NCI-H2029 treated with DMSO at 0.1 percent for 48 hours (cell line): ENCODE data around the gene MAST4.
"Not testable (repeated sequence)": the region's sequence is repeated elsewhere in the genome, so short reads cannot be mapped to it uniquely, and the experiment has no call there.

Source experiments
- DNase-seq: peaks from one replicate; lab custom pipeline; 2025; lab: John Stamatoyannopoulos, UW

The MAST4 gene

DNA sequence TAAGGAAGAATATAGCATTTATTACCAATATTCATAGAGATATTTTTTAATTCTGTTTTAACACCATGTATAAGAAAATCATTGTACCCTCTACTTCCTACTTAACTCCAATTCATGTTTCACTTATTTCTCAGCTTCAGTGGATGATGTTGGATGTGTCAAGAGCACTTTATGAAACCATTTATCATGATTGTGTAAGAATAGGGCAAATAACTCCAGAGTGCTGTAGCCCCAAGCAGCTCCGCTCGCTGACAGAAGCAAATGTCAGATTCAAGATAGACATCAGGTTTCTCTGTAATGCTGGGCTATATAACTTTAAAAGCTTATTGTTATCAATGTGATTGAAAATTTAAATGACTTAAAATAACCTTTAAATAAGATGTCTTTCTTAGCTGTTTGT, 50.4 kb downstream of the MAST4 start:
- peak; percentile 44 for DNase-seq

DNA sequence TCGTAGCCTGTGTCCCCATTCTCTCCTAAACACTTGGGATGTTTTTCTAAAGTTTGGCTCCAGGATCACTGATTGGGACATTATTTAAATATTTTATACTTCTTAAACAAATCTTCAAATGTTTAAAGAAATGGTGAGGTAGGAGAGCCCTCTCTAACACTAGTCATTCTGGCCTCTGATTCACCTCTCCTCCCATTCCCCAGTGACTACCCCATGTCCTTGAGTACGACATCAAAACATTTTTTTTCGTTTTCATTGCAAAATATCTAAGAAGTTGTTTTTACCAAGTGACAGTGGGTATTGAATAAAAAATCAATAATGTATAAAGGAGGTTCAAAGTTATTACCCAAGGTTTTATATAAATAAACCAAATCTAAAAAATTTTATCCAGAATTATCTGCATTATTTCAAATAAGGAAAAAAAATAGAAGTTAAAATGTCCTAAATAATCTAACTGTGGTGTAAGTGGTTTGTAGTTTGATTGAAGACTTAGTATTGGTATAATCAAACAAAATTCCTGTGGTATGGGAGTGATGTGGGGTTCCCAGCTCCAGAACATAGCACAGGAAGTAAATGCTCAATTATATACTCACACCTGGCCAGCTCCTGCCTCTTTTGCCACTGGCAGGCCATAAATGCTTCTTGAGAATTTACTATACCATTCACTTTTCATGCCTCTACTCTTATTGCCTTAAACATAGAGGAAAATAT, 51.1 kb downstream of the MAST4 start:
- no peak for DNase-seq

DNA sequence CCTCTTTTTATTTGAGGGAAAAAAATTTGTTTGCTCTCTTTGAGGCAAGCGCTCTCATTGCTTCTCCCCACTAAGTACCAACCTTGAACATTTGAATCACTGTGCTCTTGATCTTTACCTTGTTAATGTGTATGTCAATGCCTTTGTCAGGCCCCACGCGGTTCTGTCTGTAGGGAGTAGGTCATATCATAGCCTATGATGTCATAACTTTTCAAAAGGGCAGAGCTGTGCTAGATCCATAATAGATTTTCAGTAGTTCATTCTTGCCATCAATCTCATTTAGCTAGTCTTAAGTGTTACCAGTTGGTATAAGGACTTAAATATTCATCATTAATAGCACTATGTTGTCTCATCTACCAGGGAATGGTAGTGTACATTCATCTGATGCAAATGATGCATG, 56.6 kb downstream of the MAST4 start:
- no peak for DNase-seq

DNA sequence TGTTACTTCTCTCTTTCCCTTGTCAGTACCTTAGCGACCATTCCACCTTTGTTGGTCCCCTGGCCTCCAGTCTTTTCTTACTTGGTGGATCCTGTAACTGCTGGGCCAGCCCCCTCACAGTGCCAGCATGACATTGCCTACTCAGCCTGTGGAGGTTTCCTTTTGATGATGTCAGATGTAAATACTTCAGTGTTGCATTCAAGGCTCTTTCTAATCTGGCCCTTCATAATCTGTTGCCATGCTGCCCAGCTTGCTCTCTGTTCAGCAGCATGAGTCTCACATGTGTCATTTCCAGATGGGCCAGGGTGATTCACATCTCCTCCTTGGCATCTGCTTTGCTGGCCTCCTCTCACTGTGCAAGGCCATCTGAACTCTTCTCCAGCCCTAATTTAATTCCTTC, 57.1 kb downstream of the MAST4 start:
- DNase-seq, result no peak

DNA sequence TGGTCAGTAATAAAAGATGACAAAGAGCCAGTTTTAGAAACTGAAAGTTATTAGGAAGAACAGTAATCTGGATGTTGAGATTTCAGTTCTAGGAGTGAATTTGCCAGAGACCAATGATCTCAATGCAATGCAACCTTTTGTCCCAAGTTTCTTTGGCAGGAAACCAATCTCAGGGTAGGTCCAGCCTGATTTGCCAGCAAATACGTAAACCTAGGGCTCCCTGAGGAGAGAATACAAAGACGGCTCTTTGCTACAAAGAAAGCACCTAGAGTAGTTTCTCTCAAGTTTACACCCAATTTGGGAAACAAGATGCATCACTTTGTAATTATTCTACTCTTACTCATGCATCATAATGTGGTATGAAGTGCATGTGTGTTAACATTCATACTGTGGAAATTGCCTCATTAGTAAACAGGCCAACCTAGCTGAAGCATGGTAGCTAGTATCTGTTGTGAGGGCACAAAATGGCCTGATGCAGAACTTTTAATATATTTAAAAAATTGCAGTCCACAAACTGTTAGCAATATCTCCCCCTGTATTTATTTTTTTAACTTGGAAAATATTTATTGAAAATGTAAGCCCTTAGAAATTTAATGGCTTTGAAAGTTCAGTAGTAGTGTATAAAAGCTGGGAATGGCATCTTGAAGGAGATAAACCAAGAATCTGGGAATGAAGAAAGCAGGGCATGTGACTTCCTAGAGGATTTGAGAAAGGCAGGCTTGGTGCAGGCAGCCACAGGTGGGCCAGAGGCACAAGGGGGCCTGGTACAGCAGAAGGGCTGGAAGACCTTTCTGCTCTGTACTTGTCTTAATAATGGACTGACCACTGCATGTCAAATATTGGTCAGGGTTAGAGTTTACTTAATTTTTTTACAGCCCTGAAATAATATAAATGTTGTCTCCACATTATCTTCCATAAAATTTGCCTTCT, 59.5 kb downstream of the MAST4 start:
- DNase-seq, result no peak

DNA sequence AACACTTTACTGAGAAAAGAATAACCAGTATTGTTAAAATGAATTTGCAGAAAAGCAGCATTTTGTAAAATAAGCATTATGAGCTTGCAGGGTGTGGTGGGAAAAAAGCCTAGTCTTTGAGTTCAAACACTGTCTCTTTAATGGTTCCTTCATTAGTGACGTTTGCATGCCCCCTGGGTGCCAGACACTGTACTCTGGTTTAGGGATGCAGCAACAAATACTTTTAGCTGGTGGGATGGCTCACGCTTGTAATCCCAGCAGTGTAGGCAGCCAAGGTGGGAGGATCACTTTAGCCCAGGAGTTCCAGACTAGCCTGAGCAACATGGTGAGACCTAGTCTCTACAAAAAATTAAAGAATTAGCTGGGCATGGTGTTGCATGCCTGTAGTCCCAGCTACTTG, 62.3 kb downstream of the MAST4 start:
- DNase-seq, result no peak

DNA sequence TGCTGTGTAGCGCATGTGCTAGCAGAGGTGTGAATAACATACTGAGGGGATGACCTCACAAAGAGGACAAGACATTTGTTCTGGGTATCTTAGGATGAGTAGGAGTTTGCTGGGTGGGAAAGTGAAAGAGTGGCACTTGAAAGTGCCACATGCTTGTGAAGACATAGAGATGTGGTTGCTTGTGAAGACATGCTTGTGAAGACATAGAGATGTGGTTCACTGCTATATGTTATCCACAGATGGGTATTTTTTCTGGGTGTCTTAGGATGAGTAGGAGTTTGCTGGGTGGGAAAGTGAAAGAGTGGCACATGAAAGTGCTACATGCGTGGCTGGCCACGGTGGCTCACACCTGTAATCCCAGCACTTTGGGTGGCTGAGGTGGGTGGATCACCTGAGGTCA, 63.6 kb downstream of the MAST4 start:
- DNase-seq, result no peak

DNA sequence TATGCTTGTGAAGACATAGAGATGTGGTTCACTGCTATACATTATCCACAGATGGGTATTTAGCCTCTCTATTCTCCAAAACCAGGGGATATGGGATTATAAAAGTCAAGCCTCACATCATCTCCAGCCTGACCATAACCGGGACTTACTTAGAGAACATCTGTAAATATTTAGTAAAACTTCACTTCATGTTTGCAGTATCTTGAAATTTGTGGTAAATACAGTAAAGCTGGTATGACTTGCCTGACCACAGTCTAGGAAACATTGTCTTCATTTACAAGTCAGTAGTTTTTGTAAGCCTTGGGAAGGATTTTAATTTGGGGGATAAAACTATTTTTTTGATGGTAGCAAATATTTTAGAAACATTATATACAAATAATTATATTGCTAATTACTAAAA, 64.2 kb downstream of the MAST4 start:
- DNase-seq, result no peak

DNA sequence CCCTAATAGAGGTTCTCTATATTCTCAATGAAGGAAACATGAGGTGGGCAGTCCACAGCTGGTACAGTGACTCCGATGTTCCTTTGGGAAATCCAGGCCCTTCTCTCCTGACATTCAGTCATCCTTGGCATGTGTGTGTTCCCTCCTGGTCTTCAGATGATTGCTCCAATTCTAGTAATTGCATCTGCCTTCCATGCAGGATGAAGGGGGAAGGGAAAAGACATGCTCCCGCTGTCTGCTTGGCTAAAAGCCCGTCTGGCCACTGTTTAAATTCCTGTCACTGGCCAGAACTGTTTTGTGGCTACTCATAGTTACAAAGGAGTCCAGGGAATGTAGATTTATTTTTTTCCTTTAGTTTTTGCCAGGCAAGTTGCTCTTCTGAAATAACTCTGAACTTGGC, 65.0 kb downstream of the MAST4 start:
- no peak for DNase-seq

DNA sequence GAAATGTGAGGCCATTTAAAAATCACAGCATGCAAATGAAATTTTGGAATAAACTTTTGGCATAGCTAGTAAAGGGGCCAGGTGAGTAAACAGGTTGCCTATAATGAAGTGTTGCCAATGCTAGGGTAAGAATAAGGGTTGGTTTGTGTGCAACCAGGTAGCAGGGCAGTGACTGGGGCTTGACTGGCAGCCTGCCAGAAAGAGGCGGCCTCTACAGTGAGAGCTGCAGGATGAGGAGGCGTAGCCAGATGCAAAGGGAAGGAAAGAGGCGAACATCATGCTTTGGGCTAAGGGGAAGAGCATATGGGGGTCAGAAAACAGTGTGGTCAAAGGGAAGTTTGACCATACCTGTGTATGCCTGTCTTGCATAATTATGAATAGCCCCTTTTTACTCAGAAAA, 70.6 kb downstream of the MAST4 start:
- peak; percentile 91 for DNase-seq

DNA sequence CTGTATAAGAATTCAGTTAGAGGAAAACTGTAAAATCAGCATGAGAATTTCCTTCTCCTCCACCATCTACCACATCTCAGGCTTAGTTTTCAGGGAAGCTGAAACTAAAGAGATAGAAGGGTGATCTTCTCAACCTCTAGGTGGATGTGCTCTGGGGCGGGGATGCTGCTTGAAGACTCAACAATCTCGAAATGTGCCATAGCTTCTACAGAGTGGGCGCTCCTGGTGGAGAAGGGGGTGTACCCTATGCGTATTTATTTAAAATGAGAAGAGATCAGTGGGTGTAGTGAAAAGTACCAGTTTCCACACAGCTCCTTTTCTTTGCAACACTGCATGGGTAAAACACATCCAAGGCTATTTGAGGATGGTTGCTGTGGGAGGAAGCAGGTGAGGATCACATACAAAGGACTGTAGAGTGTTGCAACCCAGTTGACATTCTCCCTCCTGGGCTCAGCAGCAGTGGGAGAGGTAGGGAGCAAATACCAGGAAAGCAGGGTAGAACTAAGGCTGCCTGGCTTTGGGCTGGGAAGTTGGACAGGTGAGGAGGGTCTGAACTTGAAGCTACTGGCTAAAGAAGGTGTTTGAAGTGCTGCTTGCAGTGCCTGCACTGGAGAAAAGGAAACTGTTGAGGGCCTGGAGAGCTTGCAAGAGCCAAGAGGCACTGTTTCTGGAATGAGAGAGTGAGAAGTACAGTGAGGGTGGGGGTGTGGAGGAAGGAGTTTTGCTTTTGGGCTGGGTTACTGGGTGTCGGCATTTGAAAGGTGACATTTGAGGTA, 73.1 kb downstream of the MAST4 start:
- no peak for DNase-seq

DNA sequence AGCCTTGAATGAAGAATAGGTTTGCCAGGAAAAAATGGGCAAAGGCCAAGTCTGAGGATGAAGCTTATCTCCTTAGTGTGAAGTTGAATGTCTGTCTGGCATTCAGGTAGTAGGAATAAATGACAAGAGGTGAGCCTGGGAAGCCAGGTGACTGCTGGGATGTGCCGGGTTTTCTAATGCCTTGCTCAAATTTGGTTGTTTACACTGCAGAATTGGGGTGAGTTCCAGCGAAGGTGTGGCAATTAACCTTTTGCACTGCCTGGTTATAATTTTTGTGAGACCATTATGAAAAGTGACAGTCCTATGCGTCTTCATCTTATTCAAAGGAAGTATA, 73.6 kb downstream of the MAST4 start:
- DNase-seq, result no peak

DNA sequence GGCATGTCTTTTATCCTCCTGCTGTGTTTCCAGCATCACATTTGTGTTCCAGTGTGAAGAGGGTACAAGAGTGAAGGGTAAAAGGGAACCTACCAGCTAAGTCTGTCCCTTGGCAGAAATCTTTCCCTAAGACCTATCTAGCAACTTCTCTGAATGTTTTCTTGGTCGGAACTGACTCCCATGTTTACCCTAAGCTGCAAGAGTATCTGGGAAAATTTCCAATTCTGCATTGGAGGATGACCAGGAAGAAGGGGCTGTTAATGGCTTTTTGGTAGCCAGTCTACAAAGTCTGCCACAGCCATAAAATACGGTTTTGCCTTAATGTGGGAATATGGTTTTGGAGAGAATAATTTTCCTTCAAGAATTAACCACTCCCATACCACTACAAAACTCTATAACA, 75.1 kb downstream of the MAST4 start:
- DNase-seq, result peak; percentile 28

DNA sequence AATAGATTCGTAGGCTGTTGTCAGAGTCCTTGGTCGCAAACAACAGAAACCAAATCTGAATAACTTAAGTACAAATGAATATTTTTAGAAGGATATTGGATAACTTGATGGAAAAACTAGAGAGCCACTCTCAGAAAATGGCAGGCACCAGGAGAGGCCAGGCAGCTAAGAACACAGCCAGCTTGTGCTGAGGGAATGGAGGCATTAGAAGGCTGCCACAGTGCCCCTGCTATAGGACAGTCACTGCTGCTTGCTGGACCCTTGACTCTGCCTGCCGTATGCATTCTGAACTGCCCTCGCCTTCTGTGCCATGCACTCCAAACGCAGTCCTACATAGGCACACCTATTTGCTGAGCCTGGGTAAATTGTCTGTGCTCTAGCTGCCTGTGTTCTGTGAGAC, 78.6 kb downstream of the MAST4 start:
- no peak for DNase-seq

DNA sequence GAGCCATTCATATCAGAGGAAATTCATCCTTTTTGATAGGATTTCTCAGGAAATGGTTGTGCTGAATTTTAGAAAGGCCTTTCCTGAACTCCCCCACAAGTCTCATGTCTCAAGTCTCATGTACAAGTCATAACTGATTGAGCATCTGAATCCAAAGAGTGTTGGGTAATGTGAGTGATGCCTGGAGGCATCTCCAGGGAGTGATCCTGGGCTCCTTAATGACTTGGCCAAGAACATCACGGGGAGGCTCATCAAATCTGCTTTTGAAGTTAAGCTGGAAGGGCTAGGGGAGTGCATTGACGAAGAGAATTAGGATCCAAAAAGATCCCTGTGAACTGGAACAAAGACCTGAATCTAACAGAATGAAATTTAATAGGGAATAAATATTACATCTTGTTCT, 79.2 kb downstream of the MAST4 start:
- no peak for DNase-seq

DNA sequence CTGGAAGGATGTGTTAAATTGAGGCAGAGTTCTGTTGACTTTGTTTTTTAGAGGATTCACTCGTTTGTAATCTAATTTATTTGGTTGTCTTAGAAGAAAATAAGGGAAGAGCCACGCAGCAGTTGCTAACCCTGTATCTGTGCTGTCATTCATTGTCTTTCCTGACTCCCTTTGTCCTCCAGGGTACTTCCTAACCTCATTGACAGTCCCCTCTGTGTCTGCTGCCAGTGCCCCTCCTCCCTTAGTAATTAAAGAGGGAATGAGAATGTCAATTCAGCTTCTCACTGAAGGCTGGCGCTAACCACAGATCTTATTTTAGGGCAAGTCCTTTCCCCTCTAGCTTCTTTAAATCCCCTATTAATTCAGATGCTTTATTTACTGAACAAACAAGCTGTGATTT, 84.0 kb downstream of the MAST4 start:
- peak; percentile 34 for DNase-seq

DNA sequence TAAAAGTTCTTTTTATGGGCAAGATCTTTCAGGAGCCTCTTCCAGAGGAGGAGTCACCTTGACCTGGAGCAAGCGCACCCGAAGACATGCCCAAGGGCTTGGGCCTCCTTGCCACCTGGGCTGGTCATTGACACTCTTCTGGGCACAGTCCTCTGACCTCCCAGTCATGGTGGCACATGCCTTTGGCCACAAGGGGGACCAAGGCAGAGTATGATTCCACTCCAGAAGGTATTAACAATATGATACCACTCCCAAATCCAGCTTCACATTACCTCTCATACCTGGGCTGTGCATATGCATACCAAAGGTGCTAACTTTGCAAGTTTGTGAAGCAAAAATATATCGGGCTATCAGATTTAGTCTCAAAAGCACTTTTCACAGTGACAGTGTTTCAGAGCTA, 84.6 kb downstream of the MAST4 start:
- no peak for DNase-seq

DNA sequence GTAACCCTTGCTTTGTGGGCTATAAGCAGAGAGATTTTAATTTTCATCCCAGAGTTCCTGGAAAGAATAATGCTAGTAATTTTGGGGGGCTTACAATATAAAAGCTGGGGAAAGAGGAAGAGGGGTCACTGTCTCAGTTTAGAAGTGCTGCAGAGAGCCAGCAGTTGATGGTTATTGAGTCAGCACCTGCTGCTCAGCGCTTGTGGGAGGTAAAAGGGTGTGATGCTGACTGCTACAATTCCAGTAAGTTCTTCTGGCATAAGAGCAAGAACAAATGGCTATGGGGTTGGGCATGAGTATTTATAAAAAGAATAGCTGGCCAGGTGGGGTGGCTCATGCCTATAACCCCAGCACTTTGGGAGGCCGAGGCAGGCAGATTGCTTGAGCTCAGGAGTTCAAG, 88.5 kb downstream of the MAST4 start:
- no peak for DNase-seq

DNA sequence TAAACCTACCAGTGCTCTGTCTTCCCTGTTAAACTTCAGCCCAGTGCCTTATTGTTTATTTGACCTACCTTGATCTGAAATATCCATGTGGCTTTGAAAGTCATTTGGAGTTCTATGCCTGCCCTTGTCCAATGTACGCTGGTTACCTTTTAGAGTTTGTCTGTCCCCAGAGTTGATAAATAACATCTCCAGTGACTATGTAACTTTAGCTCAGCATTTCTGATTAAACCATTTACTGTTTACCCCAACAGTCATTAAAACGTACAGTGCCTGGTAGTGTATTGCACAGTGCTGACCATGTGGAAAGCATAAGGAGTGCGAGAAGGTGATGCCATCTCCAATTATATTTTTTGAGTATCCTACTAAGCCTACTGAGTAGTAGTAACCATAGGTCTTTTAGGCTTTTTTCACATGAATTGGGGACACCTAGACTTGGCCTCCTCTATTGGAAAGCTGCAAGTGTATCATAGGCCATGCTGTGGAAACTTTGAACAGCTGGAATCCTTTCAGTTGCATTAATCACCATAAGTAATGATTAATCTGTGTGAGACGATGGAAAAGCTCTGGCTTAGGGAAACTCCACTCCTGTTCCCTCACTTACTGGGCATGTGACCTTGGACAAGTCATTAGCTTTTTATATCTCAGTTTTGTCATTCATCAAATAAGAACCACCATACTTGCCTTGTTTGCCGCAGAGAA, 93.5 kb downstream of the MAST4 start:
- no peak for DNase-seq

DNA sequence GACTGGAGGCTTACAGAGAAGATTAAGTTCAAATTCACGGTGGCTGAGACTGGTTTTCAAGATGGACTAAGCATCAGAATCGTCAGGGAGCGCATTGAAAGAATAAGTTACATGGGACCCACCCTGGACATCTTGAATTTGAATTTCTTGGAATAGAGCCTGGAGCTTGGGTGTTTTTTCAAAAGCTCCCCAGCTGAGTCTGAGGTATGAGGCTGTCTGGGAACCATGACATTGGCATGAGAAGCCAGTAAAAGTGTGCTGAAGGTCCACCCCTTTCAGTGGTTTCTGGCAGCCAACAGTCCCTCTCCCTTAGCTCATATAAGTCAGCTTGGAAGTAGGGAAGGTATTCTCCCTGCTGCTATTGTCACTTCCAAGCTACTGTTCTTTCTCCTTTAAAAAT, 97.8 kb downstream of the MAST4 start:
- DNase-seq, result no peak

DNA sequence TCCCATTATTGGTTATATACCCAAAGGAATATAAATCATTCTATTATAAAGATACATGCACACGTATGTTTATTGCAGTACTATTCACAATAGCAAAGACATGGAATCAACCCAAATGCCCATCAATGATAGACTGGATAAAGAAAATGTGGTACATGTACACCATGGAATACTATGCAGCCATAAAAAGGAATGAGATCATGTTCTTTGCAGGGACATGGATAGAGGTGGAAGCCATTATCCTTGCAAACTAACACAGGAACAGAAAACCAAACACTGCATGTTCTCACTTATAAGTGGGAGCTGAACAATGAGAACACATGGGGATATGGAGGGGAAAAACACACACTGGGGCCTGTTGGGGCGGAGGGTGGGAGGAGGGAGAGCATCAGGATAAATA, 99.6 kb downstream of the MAST4 start:
- DNase-seq, result not testable (repeated sequence)
